SK-N-SH (cell line): ENCODE results near the gene ERCC6L. TPM values are rescaled to one million over a fixed set of nuclear protein-coding genes. Genes with fewer than 3 reads are reported as not detected.

Source experiments
- CTCF ChIA-PET: fragments of 300-600, 350-600 bp; formaldehyde crosslinking; extraction: SDS; loops from one replicate; lab custom pipeline; 2021; lab: Yijun Ruan, JAX
- POLR2A ChIA-PET: fragments of 350-600 bp; sonication (Branson Sonifier 250); formaldehyde crosslinking; extraction: SDS; loops from one replicate; lab custom pipeline; 2020; ENCODE audit warnings: antibody characterized with exemption, inconsistent platforms; lab: Yijun Ruan, JAX
- DNase-seq: peaks from one replicate; pipeline ENCODE4 v3.0.0; 2012
- H2AFZ ChIP-seq: fragments of 200-600 bp; sonication (generic); 2 replicates; pipeline ENCODE4 v1.8.1; 2016; ENCODE audit warnings: antibody characterized with exemption, mild to moderate bottlenecking, low read depth
- H3F3A ChIP-seq: fragments of 200-600 bp; sonication (generic); replicated peaks from 2 replicates; pipeline ENCODE3; 2016; ENCODE audit warnings: antibody characterized with exemption, mild to moderate bottlenecking; ENCODE audit not compliant: insufficient read depth
- H3K27ac ChIP-seq, 2 experiments: fragments of 200-500 bp in 1 of 2; fragments of 200-600 bp in 1 of 2; sonication (Bioruptor generic) in 1 of 2; sonication (generic), shearing (Covaris generic) in 1 of 2; 2 replicates each; pipeline versions ENCODE4 v1.5.1 to v1.6.1; 2014 to 2016; ENCODE audit warnings: low read depth in 2 of 2, inconsistent platforms in 1 of 2, low read length in 1 of 2, mild to moderate bottlenecking in 1 of 2, mixed read lengths in 1 of 2
- H3K27me3 ChIP-seq: fragments of 200-600 bp; sonication (generic), shearing (Covaris generic); 2 replicates; pipeline ENCODE4 v1.6.1; 2016; ENCODE audit warnings: mixed run types; ENCODE audit not compliant: insufficient read depth
- H3K36me3 ChIP-seq, 2 experiments: fragments of 200-500 bp in 1 of 2; fragments of 200-600 bp in 1 of 2; sonication (Bioruptor generic) in 1 of 2; sonication (generic) in 1 of 2; replicated peaks in 1 of 2; 2 replicates each; pipeline versions ENCODE3 to v1.5.1; 2014 to 2016; ENCODE audit warnings: low read length in 1 of 2, mild to moderate bottlenecking in 1 of 2; ENCODE audit not compliant: insufficient read depth in 2 of 2, control insufficient read depth in 1 of 2
- H3K4me1 ChIP-seq, 2 experiments: fragments of 200-500 bp in 1 of 2; fragments of 200-600 bp in 1 of 2; sonication (Bioruptor generic) in 1 of 2; sonication (generic), shearing (Covaris generic) in 1 of 2; 2 replicates each; pipeline versions ENCODE4 v1.5.1 to v1.6.1; 2014 to 2016; ENCODE audit warnings: low read depth in 1 of 2, low read length in 1 of 2, mixed run types in 1 of 2; ENCODE audit not compliant: insufficient read depth in 2 of 2, control insufficient read depth in 1 of 2
- H3K4me2 ChIP-seq: fragments of 200-600 bp; sonication (generic), shearing (Covaris generic); 2 replicates; pipeline ENCODE4 v1.6.1; 2017; ENCODE audit warnings: mixed run types
- H3K4me3 ChIP-seq, 2 experiments: fragments of 200-500 bp in 1 of 2; fragments of 200-600 bp in 1 of 2; sonication (Bioruptor generic) in 1 of 2; sonication (generic), shearing (Covaris generic) in 1 of 2; 2 replicates each; pipeline versions ENCODE4 v1.5.1 to v1.8.1; 2014 to 2016; ENCODE audit warnings: low read depth in 2 of 2, inconsistent platforms in 1 of 2, low read length in 1 of 2, mild to moderate bottlenecking in 1 of 2, mixed read lengths in 1 of 2, moderate library complexity in 1 of 2
- H3K79me2 ChIP-seq: fragments of 200-600 bp; sonication (generic); 2 replicates; pipeline ENCODE4 v1.8.1; 2017; ENCODE audit warnings: mild to moderate bottlenecking; ENCODE audit not compliant: insufficient read depth
- H3K9ac ChIP-seq: fragments of 200-600 bp; sonication (generic); 2 replicates; pipeline ENCODE4 v1.6.1; 2017; ENCODE audit warnings: mixed run types
- H3K9me2 ChIP-seq: fragments of 200-600 bp; sonication (generic); 2 replicates; pipeline ENCODE4 v1.6.1; 2017; ENCODE audit warnings: mixed run types
- H3K9me3 ChIP-seq: fragments of 200-600 bp; sonication (generic); 2 replicates; pipeline ENCODE4 v1.6.1; 2017; ENCODE audit warnings: mixed run types, mild to moderate bottlenecking, moderate library complexity
- H4K20me1 ChIP-seq: fragments of 200-600 bp; sonication (generic); 2 replicates; pipeline ENCODE4 v1.6.1; 2017; ENCODE audit warnings: mild to moderate bottlenecking, mixed run types; ENCODE audit not compliant: insufficient read depth
- CTCF ChIP-seq: fragments of 200-600 bp; sonication (generic); IDR thresholded peaks from 2 replicates; pipeline ENCODE4 v1.6.1; 2017; ENCODE audit warnings: antibody characterized with exemption, mild to moderate bottlenecking, moderate library complexity
- ELF1 ChIP-seq: IDR thresholded peaks from 2 replicates; pipeline ENCODE4 v1.4.0; 2012
- EP300 ChIP-seq, 2 experiments: IDR thresholded peaks; 2 replicates each; pipeline versions ENCODE4 v1.4.0 to v1.6.1; 2012; ENCODE audit warnings: borderline replicate concordance in 1 of 2, low read depth in 1 of 2, low read length in 1 of 2
- EZH2phosphoT487 ChIP-seq: fragments of 200-600 bp; sonication (generic); IDR thresholded peaks from 2 replicates; pipeline ENCODE4 v1.6.1; 2017; ENCODE audit warnings: low read depth, mixed run types, mild to moderate bottlenecking, antibody characterized with exemption, moderate library complexity, borderline replicate concordance
- GABPA ChIP-seq: IDR thresholded peaks from 2 replicates; pipeline ENCODE4 v1.4.0; 2012; ENCODE audit warnings: low read depth, mild to moderate bottlenecking
- GATA2 ChIP-seq: sonication (generic); formaldehyde crosslinking; IDR thresholded peaks from 2 replicates; pipeline ENCODE4 v1.5.0; 2020; ENCODE audit warnings: mild to moderate bottlenecking, missing genetic modification reagents
- IRF3 ChIP-seq: fragments of 150-350 bp; IDR thresholded peaks from 2 replicates; pipeline ENCODE4 v1.6.1; 2016; ENCODE audit warnings: mild to moderate bottlenecking, low read depth, low read length
- JUND ChIP-seq: IDR thresholded peaks from 2 replicates; pipeline ENCODE4 v1.4.0; 2012
- NFIC ChIP-seq: IDR thresholded peaks from 2 replicates; pipeline ENCODE4 v1.4.0; 2012; ENCODE audit warnings: borderline replicate concordance
- NRF1 ChIP-seq: IDR thresholded peaks from 2 replicates; pipeline ENCODE4 v1.6.1; 2012; ENCODE audit warnings: low read depth, mild to moderate bottlenecking, low read length
- PBX3 ChIP-seq: IDR thresholded peaks from 2 replicates; pipeline ENCODE4; 2012
- POLR2AphosphoS5 ChIP-seq: IDR thresholded peaks from 2 replicates; pipeline ENCODE4 v1.6.1; 2012; ENCODE audit warnings: low read depth, low read length
- RAD21 ChIP-seq: IDR thresholded peaks from 2 replicates; pipeline ENCODE4 v1.6.1; 2012; ENCODE audit warnings: mild to moderate bottlenecking, low read length
- REST ChIP-seq: IDR thresholded peaks from 2 replicates; pipeline ENCODE4 v1.6.1; 2012; ENCODE audit warnings: mild to moderate bottlenecking, low read depth, low read length, moderate library complexity
- RFX5 ChIP-seq: IDR thresholded peaks from 2 replicates; pipeline ENCODE4 v1.6.1; 2012; ENCODE audit warnings: mild to moderate bottlenecking, improper control_type of control experiment, low read length
- SIN3A ChIP-seq: IDR thresholded peaks from 2 replicates; pipeline ENCODE4 v1.6.1; 2012; ENCODE audit warnings: low read depth, mild to moderate bottlenecking, low read length, moderate library complexity, borderline replicate concordance
- SMC3 ChIP-seq: IDR thresholded peaks from 2 replicates; pipeline ENCODE4 v1.6.1; 2012; ENCODE audit warnings: low read depth, low read length, improper control_type of control experiment
- TAF1 ChIP-seq: IDR thresholded peaks from 2 replicates; pipeline ENCODE4 v1.6.1; 2012; ENCODE audit warnings: low read depth, mild to moderate bottlenecking, low read length, moderate library complexity, borderline replicate concordance
- TCF12 ChIP-seq: IDR thresholded peaks from 2 replicates; pipeline ENCODE4 v1.4.0; 2012
- YY1 ChIP-seq: IDR thresholded peaks from 2 replicates; pipeline ENCODE4 v1.4.0; 2012; ENCODE audit warnings: low read depth, mild to moderate bottlenecking
- WGBS: methylation state at CpG from one replicate; pipeline ENCODE4 v1.1.6; 2017; ENCODE audit warnings: low lambda C conversion rate; 5-methylcytosine and 5-hydroxymethylcytosine counted together
- polyA plus RNA-seq, 3 experiments: library from polyadenylated mRNA; depleted of rRNA; stranded (reverse); fragments of >200 nt; gene quantifications; 2 replicates each; pipeline ENCODE4 v1.2.3, GENCODE V29; 2012

Gene ERCC6L
- polyA plus RNA-seq, 1 of the 3 experiments (the other 2 are of a cell fraction), result 1.5 TPM

GRCh38 chrX:72202792-72203401, 35.9 kb downstream of the ERCC6L start:
- 93% methylated on average over 4 of the region's 4 CpGs for WGBS

More at GRCh38 chrX:72202792-72203401, 35.9 kb downstream of the ERCC6L start:
- peaks cover 12% of the 10 kb centered on the region for H3F3A ChIP-seq
- no peaks in the 10 kb centered on the region for H4K20me1 ChIP-seq
- H3K79me2 ChIP-seq, result peaks cover 42% of the 10 kb centered on the region; the same call in 1 of the 2 replicates
- H3K36me3 ChIP-seq, result peaks cover 35 to 48% of the 10 kb centered on the region in 2 experiments
- no peak overlapping the region for H3K9ac ChIP-seq
- no peaks in the 10 kb centered on the region for H3K9me2 ChIP-seq
- CTCF ChIA-PET, result interaction anchor here (0.7 kb wide), 1 partner anchor 185 kb away, joined by 3 read pairs; no protein-coding TSS in a partner anchor
- POLR2A ChIA-PET, result no interaction called here
- H3K27ac ChIP-seq, result peak overlapping the region in 1 of 2 experiments; percentile 87; a peak in 2 of 4 replicates
- H3K27me3 ChIP-seq, result no peaks in the 10 kb centered on the region
- H2AFZ ChIP-seq, result no peak overlapping the region
- no peaks in the 10 kb centered on the region for H3K4me1 ChIP-seq
- no peak overlapping the region for H3K4me3 ChIP-seq
- no peak for DNase-seq
- H3K9me3 ChIP-seq, result no peaks in the 10 kb centered on the region
- TF ChIP-seq REST (no peak), NRF1 (no peak), SIN3A (no peak), GABPA (no peak), JUND (no peak), CTCF (no peak), RAD21 (no peak), PBX3 (no peak), EP300 (IDR thresholded peaks at IDR 0.05; ENCODE audit: borderline replicate concordance in 1 of 2, low read depth in 1 of 2, low read length in 1 of 2) (no peak), TAF1 (no peak), IRF3 (no peak), POLR2AphosphoS5 (no peak), NFIC (no peak), ELF1 (no peak), EZH2phosphoT487 (no peak), RFX5 (no peak), SMC3 (no peak), YY1 (no peak), TCF12 (no peak), GATA2 (CRISPR knock-in tag) (no peak)
- H3K4me2 ChIP-seq, result no peak overlapping the region
